RWPE1 (cell line): ENCODE results near the gene EPHB1.

Experiments
- CTCF ChIA-PET: fragments of 350-600 bp; sonication (Branson Sonifier 250); formaldehyde crosslinking; extraction: SDS; loops from one replicate; lab custom pipeline; 2021; lab: Yijun Ruan, JAX
- POLR2A ChIA-PET: fragments of 400-600 bp; formaldehyde crosslinking; extraction: SDS; loops from one replicate; lab custom pipeline; 2020; ENCODE audit warnings: antibody characterized with exemption; ENCODE audit not compliant: low non-redundant PET; lab: Yijun Ruan, JAX
- DNase-seq: peaks from one replicate; pipeline ENCODE4 v3.0.0; 2012; ENCODE audit warnings: low spot score
- H3K27ac ChIP-seq: fragments of 450-650 bp; 2 replicates; pipeline ENCODE4 v1.5.1; 2017
- TF ChIP-seq, protein P1 (sequence below): fragments of 450-650 bp; conservative IDR thresholded peaks from 2 replicates; pipeline ENCODE4 v1.5.1; 2017; ENCODE audit warnings: low read depth, mild to moderate bottlenecking

The EPHB1 gene

DNA sequence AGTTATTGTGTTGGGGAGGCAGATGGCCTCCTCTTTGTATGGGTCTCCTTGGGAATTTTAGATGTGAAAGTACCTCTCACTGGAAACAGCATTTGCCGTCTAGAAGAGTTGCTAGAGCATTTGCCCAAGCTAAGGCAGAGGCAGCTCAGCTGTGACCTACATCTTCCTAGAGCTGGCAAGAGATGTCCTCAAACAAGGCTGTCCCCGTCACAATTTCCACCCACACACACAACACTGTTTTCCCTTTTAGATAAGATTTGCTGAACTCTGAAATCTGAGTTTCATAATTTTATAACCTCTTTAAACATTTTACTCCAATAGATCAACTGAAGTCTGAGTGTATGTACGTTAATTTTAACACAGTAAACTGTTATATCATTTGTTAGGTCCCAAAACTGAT is 352.6 kb downstream of the EPHB1 start:
- DNase-seq = no peak
- ChIA-PET CTCF (no interaction called here), POLR2A (no interaction called here)
- TF ChIP-seq, protein P1, sequence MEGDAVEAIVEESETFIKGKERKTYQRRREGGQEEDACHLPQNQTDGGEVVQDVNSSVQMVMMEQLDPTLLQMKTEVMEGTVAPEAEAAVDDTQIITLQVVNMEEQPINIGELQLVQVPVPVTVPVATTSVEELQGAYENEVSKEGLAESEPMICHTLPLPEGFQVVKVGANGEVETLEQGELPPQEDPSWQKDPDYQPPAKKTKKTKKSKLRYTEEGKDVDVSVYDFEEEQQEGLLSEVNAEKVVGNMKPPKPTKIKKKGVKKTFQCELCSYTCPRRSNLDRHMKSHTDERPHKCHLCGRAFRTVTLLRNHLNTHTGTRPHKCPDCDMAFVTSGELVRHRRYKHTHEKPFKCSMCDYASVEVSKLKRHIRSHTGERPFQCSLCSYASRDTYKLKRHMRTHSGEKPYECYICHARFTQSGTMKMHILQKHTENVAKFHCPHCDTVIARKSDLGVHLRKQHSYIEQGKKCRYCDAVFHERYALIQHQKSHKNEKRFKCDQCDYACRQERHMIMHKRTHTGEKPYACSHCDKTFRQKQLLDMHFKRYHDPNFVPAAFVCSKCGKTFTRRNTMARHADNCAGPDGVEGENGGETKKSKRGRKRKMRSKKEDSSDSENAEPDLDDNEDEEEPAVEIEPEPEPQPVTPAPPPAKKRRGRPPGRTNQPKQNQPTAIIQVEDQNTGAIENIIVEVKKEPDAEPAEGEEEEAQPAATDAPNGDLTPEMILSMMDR = no peak
- no peak overlapping the region for H3K27ac ChIP-seq

DNA sequence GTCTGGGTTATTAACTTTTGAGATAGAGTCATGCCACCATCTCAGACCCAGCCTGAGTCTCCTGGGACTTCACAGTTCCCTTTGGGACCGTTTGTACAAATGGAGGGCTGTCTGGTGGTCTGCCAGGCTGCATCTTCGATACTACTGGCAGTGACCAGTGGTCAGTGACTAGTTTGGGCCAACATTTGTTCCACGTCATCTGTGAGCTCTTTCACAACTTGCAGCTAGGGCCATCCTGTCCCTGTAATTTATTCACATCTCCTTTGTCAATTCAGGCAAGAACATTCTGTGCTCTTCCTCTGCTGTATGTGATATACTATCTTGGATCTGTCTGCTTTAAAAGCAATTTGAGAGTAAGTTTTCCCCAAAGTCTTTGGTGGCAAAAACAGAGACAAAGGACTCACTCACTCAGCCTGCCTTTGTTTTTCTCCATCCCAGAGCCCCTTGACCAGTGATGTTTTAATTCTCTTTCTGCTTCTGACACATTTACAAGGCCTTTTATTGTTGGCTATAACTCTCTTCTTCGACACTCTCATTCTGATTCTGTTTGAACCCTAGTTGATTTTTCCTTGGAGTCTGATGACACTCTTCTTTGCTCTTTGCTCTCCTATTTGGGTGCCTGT is 353.4 kb downstream of the EPHB1 start:
- no peak overlapping the region for H3K27ac ChIP-seq
- ChIA-PET CTCF (interaction anchor here (0.6 to 1.0 kb wide), 3 partner anchors 201 to 450 kb away, joined by 3 to 5 read pairs (median 3); no protein-coding TSS in a partner anchor), POLR2A (no interaction called here)
- TF ChIP-seq, protein P1 = no peak
- no peak for DNase-seq

DNA sequence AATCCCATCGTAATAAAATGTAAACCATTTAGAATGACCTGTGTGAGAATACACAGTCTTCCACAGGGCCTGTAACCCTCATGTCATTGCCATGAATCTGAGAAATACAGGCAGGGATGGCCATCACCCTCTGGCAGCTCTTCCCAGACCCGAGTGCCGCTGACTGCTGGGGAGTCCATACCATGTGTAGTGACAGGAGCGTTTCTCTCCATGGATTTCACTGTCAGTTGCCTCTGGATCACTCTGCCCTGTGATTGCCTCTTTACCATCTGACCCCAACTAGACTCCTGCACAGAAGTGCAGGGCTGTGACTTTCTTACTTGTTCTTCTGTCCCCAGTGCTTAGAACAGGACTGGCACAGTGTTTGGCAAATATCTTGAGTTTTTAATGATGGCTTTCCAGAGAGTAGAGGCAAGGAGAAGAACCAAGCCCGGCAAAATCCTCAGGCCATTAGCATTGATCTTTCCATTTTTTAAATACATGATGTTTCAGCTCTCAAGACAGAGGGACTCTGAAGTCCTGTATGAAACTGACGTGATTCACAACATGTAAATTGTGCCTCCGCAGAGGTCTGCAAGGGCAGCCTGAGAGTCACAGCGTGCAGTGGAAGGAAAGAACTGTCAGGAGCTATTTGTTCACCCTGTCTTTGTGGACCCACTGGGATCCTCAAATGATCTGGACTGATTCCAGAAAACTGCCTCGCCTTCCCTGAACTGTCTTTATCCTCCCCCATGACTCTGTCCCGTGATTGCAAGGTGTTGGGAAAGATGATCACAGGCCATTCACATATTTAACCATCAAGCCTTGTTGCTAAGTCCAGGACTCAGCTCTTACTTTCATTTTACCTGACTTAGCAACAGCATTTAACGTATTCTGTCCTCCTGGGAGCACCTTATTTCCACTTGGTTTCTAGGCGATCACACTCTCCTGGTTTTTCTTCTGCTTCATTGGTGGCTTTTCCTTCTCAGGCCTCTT is 354.9 kb downstream of the EPHB1 start:
- DNase-seq = no peak
- ChIA-PET POLR2A (no interaction called here), CTCF (interaction anchor here (1.0 kb wide), 1 partner anchor 360 kb away, joined by 5 read pairs; no protein-coding TSS in a partner anchor)
- TF ChIP-seq, protein P1 = no peak
- H3K27ac ChIP-seq = no peak overlapping the region

DNA sequence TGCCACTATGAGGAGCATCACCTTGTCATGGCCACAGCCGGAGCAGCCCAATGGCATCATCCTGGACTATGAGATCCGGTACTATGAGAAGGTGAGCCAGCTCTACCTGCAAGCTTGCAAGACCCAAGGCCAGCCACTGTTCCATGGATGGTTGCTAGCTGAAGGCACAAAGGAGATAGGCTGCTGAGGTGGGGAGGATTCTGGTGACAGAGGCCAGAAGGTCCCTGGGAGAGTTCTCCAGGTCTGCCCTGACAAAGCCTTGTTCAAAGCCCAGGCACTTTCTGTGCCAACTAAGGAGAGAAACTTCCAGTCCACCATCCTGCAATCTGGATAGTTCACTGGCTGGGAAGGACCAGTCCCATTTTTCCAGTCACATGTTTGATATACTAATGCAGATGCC is 359.1 kb downstream of the EPHB1 start:
- DNase-seq = no peak
- TF ChIP-seq, protein P1 = no peak
- POLR2A ChIA-PET = no interaction called here
- CTCF ChIA-PET = no interaction called here
- H3K27ac ChIP-seq = no peak overlapping the region

DNA sequence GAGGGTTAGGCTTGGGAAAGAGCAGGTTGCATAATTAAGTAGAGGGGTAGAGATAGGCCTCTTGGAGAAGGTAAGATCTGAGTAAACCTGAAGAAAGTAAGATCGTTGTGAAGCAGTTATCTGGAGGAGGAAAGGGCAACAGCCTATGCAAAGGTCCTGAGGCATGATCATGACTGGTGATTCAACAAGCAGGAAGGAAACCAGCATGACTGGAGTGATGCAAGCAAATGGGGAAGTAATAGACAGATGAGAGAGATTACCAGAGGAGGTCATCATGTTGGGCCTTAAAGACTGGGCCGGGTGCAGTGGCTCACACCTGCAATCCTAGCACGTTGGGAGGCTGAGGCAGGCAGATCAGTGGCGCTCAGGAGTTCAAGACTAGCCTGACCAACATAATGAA is 360.2 kb downstream of the EPHB1 start:
- DNase-seq = no peak
- H3K27ac ChIP-seq = no peak overlapping the region
- TF ChIP-seq, protein P1 = no peak
- CTCF ChIA-PET = no interaction called here
- POLR2A ChIA-PET = no interaction called here

DNA sequence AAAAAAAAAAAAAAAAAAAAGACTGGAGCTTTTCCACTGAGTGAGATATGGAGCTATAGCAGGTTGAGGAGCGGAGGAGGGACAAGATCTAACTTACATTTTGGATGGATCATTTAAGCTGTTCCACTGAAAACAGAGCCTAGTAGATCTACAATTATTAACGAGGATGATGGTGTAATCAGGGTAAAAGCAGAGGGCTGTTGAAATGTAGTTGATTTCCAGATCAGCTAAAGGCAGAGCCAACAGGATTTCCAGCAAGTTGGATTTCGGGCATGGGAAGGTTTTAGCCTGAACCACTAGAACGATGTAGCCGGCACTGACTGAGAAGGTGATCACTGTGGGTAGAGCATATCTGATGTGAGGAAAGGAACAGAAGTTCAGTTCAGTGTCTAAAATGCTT is 360.7 kb downstream of the EPHB1 start:
- TF ChIP-seq, protein P1 = no peak
- ChIA-PET CTCF (no interaction called here), POLR2A (no interaction called here)
- no peak for DNase-seq
- H3K27ac ChIP-seq = no peak overlapping the region
